Brain microvascular endothelial cell (primary cell): ENCODE data around the gene P2RY1.

Source experiments
- DNase-seq: peaks from one replicate; pipeline ENCODE4 v3.0.0-alpha.2; 2020
- H3K27ac ChIP-seq: fragments of 250-450 bp; sonication (Bioruptor Pico); 2 replicates; pipeline ENCODE4 v1.5.1; 2020; ENCODE audit warnings: mild to moderate bottlenecking, moderate library complexity
- H3K27me3 ChIP-seq: fragments of 250-450 bp; sonication (Bioruptor Pico); replicated peaks from 2 replicates; pipeline ENCODE4 v1.5.1; 2020; ENCODE audit warnings: mild to moderate bottlenecking
- H3K36me3 ChIP-seq: fragments of 250-450 bp; sonication (Bioruptor Pico); replicated peaks from 2 replicates; pipeline ENCODE4 v1.5.1; 2020; ENCODE audit warnings: mild to moderate bottlenecking
- H3K4me3 ChIP-seq: 2 replicates; pipeline ENCODE4 v1.5.1; 2011; ENCODE audit warnings: low read depth, mild to moderate bottlenecking, control low read depth, low read length, moderate library complexity
- CTCF ChIP-seq: IDR thresholded peaks from 2 replicates; pipeline ENCODE4 v1.5.1; 2011; ENCODE audit warnings: low read depth, mild to moderate bottlenecking, moderate library complexity, low read length, control low read depth, inconsistent platforms; ENCODE audit errors: missing control alignments
- in situ Hi-C: cut with HindIII; loops from 2 replicates; pipeline ENCODE4 v1.10.0; 2017; ENCODE audit warnings: low sequenced_read_pairs, low pct_ligation_motif_present

P2RY1 gene

GRCh38 chr3:152826476-152826875 lies 8.5 kb upstream of the P2RY1 start:
- Histone ChIP-seq H3K4me3 (no peak overlapping the region), H3K36me3 (no peaks in the 10 kb centered on the region), H3K27ac (no peak overlapping the region), H3K27me3 (no peaks in the 10 kb centered on the region)
- in situ Hi-C loops, result no loop called here
- DNase-seq, result no peak
- no peak for TF ChIP-seq CTCF

DNA sequence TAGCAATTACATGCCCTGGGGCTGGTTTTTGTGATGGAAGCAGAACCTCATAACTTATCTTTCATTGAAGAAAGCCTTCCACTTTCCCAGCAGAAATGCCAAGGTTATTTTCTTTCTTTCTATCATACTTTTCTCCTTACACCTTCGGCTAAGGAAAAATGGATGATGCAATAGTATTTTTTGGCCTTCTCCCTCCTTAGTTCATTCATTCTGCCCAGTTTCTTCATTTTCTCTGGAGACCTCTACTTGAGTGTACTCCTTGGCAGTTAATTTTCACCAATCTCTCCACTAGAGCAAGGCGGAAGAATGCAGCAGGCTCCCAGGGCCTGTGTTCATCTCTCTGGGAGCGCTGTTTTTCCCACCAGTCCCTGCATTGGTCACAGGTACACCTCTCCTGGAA lies 7.6 kb upstream of the P2RY1 start:
- DNase-seq, result no peak
- in situ Hi-C loops, result no loop called here
- Histone ChIP-seq H3K4me3 (no peak overlapping the region), H3K27me3 (no peaks in the 10 kb centered on the region), H3K27ac (no peak overlapping the region), H3K36me3 (no peaks in the 10 kb centered on the region)
- no peak for TF ChIP-seq CTCF

DNA sequence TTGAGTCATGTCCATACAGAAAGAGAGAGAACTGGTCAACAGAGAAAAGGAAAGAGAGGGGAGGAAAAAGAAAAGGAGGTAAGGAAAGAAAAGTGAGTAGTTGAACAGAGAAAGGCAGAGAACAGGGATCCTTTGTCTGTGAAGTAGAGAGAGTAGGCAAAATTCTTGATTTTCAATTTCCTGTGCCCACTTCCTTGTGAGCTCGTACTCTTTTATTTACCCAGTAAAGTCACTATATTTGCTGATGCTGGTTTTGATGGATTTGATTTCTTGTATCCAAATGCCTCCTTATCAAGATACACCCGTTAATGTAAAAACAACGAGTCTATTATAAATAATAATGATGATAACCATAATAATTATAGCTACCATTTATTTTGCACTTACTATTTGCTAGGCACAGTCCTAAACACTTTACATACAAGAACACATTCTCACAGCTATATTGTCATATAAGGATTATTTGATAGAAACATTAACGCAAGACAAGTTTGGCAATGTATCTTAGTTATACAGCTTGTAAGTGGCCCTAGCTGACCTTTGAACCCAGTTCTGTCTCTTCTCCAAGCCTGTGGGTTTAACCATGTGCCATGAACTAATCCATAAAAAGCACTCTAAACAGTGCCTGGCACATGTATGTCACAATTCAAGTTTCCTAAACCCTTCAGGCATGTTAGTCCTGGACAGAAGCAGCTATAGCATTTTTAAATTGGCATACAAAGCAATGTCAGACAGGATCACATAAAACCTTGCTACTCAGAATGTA lies 6.7 kb upstream of the P2RY1 start:
- in situ Hi-C loops, result no loop called here
- Histone ChIP-seq H3K27ac (no peak overlapping the region), H3K4me3 (no peak overlapping the region), H3K27me3 (no peaks in the 10 kb centered on the region), H3K36me3 (no peaks in the 10 kb centered on the region)
- no peak for DNase-seq
- TF ChIP-seq CTCF, result no peak

GRCh38 chr3:152830245-152830644 lies 4.7 kb upstream of the P2RY1 start:
- no peak for DNase-seq
- no peak overlapping the region for H3K27ac ChIP-seq
- H3K36me3 ChIP-seq, result no peaks in the 10 kb centered on the region
- H3K4me3 ChIP-seq, result no peak overlapping the region
- no peaks in the 10 kb centered on the region for H3K27me3 ChIP-seq
- in situ Hi-C loops, result no loop called here
- no peak for TF ChIP-seq CTCF

- no peak for DNase-seq
These were observed 2.9 kb upstream of the P2RY1 start for GRCh38 chr3:152832046-152832445.

More at GRCh38 chr3:152832046-152832445, 2.9 kb upstream of the P2RY1 start:
- Histone ChIP-seq H3K27me3 (peaks cover 12% of the 10 kb centered on the region), H3K27ac (no peak overlapping the region), H3K36me3 (no peaks in the 10 kb centered on the region), H3K4me3 (no peak overlapping the region)
- no peak for TF ChIP-seq CTCF
- in situ Hi-C loops, result no loop called here
